Middle frontal gyrus (tissue), 1 donor: ENCODE results near the gene TFEB.

Experiments
- DNase-seq: peaks from one replicate; pipeline ENCODE4 v3.0.0-alpha.2; 2015; ENCODE audit warnings: low spot score; ENCODE audit errors: extremely low spot score

TFEB gene

DNA sequence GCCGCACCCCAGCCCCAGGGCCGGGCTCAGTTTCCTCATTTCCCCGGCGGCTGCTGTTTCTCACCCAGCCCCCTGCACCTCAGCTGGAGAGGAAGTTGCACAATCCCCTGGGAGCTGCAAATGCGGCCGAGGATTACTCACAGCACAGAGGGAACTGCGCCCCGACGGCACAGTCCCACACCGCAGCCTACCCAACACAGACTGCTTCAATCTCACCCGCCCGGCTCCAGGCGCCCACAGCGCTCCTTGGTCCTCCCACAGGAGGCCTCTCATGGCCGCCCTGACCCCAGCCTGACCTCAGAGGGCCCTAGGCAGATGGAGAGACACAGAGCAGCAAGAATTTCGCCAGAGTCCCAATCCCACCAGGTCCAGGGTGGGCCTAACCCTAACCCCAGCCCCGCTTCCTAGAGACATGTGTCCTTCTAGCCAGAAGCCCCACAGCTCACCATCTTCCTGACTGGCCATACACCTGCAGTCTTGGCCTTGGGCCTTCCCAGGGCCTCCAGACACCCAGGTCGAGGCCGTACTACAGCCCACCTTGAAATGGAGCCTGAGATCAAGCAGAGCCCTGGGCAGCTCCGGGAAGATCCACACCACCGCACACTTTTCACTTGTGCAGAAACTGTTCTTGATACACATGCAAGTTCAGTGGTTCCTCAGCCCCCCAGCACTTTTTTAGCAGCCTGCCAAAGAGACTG, 11.7 kb downstream of the TFEB start:
- no peak for DNase-seq

DNA sequence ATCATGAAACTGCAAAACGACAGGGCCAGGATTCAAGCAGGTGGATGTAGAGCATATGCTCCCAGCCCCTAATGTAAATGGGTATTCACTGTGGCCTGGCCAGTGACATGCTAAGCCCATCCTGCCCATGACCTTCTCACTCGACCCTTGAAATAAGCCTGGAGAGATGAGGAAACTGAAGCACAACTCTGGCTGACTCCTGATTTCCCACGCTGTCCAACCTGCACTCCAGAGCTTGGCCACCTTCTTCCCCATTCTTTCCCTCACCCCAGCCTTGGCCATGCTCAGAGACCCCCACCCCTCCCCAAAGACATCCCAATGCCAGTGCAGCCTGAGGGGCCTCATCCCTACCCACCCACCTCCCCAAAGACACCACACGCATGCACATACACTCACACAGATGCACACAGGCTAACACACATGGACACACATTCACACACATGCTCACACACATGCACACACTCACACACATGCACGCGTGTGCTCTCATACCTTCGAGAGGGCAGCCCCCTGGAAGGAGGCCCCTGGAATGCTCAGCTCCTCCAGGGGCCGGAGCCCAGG, 12.4 kb downstream of the TFEB start:
- DNase-seq: no peak

DNA sequence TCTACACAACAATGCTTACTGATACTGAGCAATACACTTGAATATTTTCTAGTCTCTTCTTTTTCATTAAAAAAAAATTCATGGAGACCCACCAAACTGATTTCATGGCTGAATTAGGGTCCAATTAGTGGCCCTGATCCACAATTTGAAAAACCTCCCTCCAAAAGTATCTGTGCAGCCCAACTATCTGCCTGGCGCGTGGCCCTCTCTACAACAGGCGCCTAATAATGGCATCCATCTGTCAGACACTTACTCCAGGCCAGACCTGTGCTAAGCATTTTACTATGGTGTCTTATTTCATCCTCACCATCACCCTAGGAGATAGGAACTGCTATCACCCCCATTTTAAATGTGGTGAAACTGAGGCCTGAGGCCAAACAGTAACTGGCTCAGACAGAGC, 14.0 kb downstream of the TFEB start:
- DNase-seq: no peak

DNA sequence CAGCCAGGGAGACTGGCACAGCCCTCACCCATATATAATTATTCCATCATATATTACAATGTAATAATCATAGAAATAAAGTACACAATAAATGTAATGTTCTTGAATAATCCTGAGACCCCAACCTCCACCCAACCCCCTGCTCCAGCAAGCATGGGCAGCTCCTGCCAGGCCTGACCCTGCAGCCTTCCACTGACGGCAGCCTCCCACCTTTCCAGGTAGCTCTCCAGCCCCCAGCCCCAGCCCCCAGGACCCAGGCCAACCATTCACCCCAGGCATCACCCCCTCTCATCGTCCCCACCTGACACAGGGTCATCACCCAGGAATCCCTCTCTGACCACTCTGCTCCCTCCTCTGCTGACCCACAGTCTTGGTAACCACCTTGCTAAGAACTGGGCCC, 14.6 kb downstream of the TFEB start:
- DNase-seq: no peak

DNA sequence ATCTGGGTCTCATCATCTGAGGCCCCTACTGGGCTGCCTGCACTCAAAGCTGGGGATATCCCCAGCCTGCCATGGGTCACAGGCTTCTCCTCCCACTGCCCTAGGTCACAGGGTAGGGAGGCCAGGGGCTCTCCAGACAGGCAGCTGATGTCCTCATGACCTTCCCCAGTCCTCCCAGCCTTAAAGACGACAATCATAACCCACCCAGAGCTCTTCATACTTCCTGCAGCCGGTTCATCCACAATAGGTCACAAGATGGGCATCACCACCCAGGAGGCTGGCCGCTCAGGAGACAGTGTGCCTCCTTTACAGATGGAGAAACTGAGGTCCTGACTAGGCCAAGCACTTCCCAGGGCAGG, 15.2 kb downstream of the TFEB start:
- DNase-seq: no peak

DNA sequence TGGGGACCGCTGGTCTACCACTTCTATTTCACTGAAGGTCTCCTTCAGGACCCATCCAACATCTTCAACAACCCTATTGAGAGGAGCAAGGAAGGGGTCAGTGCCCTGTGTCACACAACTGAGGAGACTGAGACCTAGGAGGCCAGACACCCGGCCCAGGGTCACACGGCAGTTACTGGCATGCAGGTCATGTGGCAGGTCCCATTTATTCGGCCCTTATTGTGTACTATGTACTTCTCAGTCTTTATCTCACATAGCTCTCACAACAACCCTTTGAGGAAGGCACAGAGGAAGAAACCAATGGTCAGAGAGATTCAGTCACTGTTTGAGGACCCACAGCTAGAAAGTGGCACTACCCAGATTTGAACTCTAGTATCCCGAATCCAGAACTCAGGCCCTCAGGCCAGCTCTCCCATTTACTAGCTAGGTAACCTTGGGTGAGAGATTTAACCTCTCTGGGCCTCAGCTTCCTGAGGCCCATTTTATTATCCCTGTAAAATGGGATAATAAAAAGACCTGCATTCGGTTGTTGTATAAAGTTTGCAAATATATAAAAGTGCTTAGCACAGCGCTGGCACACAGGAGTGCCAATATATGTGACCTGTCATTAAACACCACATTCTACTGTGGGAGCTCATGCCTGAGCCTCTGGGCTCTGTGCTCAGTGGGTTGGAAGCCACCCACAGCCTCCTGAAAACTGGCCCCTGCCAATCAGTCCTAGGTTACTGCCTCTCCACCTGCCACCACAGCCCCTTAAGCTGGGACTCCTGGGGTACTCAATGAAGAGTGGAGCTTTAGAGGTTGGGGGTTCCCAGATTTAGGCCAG, 15.8 kb downstream of the TFEB start:
- DNase-seq: no peak

DNA sequence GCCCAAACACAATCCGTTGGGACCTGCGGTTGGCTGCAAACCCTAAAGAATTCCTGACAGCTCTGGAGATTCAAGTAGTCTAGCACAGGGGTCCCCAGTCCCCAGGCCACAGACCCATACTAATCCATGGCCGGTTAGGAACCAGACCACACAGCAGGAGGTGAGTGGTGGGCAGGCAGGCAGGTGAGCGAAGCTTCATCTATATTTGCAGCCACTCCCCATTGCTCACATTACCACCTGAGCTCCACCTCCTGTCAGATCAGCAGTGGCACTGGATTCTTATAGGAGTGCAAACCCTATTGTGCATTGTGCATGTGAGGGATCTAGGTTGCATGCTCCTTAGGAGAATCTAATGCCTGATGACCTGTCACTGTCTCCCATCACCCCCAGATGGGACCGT, 16.6 kb downstream of the TFEB start:
- no peak for DNase-seq

DNA sequence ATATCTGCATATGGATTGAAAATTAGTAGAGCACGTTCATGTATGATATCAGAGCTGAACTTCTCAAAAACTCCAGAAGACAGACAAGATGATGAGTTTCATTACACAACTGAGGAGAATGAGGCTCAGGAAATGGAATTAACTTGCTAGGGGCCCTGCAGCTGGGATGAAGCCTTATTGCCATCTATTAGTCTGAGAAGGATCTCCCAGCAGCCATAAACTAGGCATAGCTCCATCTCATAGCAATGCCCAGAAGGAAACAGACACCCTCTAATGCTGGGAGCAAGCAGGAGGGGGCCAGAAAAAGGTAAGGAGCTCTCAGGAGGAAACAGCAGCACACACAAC, 18.0 kb downstream of the TFEB start:
- no peak for DNase-seq

DNA sequence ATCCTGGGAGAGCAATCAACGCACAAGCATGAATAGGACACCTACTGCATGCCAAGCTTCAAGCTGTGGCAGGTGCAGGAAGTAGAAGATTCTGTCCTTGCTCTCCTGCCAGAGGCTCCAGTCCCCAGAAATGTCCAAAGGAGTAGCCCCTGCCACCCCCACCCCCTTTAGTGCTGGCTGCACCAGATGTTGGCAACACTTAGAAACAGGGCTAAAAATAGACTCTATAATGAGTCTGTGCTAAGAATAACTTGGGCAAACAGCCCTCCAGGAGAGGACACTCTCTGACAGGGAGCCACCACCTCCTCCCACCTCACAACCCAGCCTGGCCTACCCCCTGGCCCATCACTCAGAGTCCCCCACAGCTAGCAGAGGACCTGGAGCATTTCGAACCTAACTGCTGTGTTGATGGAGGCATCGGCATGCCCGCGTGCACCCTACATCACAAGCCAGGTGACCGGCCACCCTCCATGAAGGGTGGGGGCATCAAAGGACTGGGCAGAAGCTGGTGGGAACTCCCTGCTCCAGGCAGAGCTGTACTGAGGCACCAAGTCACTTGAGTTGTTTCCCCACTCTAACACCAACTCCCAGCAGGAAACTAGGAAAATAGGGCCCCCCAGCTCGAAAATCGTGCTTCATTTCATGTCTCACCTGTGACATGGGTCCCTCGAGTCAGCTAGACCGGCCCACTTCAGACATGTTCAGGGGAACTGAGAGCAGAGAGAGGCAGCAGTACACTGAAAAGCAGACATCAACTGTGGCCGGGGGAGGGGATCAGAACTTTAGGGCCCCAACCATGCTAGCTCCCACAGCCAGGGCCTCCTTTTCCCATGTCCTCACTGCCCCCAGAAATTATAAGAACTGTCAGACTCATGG, 18.7 kb downstream of the TFEB start:
- no peak for DNase-seq

DNA sequence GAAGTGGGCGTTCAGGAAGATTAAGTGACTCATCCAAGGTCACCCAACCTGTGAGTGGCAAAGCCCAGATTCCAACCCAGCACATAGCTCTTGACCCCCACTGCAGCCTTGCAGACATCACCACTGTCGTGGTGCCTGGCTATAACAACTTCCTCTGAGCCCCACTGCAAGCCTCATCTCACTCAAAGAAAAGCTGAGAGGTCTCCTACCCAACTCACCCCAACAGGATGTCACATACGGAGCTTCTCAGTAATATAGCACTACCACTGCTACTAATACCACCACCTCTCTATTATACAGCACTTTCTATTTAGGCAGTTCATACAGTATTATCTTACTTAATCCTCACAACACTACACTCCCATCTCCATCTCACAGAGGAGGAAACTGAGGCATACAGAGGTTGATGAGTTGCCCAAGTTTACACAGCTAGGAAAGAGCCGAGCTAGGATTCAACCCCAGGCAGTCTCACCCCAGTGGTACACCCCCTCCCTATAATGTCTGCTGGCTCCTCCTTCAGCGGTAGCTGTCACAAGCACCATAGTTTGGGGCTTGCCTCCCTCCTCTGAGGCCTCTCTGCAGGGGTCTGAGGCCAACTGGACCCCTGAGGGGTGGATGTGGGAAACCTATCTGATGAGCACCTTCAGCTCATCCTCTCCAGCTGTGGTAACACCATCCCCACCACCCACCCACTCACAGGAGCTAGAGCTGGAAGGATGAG, 19.5 kb downstream of the TFEB start:
- no peak for DNase-seq

DNA sequence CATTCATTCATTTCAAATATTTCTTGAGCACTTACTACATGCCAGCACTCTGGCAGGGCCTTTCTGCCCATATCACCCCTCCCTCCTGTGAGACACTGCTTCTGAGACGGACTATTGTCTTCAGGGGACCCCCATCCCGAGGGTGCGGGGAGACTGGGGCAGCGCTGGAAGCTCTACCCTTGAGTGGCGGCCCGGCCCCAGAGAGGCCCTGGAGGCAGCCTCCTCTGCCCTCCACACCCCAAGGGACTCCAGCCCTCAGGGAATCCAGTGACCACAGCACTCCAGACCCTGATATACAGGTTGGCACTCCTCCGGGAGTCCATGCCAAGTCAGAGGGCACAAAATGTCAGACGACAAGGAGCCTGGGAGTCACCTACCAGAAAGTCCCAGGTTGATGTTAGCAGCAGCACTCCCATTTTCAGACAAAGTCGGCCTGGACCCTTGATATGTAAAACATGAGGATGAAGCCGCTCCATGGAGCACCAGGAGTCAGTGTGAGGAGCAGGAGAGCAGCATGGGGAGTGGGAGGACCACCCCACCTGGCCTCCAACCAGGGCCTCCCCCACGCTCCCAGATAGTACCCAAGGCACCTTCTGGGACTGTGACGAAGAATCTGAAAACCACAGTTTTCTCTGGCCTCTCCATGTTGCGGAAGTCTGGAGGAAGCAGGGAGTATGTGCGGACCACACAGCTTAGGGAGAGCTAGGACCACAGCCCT, 20.7 kb downstream of the TFEB start:
- DNase-seq: no peak

DNA sequence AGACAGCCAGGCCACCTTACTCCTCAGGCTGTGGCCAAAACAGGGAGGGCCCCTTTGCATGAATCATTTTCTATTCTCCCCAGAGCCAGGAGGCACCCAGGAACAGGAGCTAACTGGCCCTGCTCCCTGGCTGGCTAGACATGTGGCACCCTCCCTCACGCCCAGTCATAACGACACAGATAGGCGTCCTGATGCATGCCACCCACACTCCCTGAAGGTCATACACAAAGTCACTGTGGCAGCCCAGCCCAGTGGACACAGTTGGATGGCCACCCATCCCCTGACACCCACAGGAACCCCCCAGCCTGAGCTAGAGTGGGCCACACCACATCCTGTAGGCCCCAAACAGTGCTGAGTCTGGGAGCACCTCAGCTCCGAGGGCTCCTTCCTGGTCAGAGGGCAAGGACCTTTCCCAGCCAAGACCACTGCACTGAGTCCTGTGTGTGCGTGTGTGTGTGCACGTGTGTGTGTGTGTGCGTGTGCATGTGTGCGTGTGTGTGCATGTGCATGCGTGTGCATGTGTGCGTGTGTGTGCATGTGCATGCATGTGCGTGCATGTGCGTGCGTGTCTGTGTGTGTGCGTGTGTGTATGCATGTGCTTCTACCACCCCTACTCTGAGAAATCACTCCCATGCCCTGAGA, 21.6 kb downstream of the TFEB start:
- DNase-seq: no peak

DNA sequence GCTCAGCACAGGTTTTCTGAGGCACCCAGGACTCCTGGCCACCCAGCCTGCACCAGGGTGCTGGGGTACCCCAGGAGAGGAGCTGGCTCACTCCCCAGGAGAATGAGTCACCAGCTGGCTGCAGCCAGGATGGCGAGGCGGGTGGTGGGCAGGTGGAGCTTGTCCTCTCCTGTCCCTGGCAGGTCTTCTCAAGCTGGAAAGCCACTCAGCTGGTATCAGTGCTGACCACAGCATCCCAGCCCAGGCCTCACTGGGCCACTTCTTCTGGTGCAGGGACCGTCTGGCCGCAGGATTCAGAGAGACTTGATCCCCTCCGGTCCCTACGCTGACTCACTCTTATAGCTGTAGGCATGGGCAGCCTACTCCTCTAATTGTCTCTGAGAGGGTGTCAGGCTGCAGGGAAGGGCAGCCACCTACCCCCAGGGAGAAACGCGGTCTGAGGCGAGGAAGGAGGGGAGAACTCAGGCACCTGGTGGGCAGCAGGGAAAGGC, 22.2 kb downstream of the TFEB start:
- DNase-seq: peak; percentile 52

DNA sequence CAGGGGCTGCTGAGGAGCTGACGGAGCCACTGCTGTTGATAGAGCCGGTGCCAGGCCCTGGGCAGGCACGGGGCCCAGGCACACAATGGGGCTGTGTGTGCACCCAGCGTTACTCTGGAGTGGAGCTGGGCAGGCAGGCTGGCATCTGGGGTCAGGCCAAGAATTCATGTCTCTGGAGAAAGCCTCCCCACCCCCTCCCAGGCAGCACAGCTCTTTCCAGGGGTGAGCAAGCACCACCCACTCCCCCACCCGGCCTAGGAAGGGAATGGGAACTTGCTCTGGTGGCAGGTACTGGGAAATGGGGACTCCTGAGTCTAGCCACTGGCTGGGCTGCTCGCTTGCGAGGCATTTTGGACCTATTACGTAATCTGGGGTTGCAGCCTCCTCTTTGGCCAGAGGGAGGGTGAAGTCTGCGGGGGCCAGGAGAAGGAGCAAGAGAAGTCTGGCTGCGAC, 22.7 kb downstream of the TFEB start:
- DNase-seq: peak; percentile 80

DNA sequence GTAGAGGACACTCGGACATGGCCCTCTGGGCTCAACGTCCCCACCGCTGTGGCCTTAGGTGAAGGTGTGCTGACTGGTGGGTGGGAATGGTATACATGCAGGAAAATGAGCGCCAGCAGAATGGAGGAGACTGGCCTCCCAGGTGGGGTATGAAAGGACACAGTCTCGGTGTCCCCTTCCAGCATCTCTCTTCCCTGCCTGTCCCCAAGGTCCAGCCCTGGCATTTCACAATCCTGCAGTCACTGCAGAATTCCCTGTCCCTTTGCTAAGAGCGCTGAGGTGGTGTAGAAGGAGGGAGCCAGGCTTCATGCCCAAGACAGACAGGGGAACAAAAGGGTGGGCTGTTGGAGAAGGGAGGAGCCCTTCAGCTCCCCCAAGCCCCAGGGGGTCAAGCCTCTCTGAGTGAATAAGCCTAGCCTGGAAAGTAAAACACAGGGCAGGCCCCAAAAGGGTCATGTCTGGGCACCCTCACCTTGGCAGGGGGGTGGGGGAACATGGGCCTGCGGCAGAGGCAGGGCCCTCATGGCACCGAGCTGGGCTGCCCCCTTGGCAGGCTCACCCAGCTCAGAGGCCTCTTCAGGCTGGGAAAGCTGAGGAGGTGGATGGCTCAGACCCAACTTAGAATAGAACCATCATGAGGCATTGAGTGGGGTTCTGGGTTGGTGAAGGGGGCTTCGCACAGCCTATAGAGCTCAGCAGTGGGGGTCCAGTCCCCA, 23.9 kb downstream of the TFEB start:
- no peak for DNase-seq

DNA sequence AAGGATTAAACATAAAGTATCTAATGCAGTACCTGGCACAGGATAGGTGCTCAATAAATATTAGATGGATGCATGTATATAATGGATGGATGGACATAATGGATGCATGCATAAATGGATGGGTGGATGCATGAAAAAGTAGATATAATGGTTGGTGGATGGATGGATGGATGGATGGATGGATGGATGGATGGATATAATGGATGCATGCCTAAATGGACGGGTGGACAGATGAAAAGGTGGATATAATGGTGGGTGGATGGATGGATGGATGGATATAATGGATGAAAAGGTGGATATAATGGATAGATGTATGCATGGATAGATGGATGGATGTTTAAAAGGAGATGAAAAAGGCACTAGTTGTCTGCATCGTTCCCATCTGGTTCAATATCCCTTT, 26.0 kb downstream of the TFEB start:
- no peak for DNase-seq

DNA sequence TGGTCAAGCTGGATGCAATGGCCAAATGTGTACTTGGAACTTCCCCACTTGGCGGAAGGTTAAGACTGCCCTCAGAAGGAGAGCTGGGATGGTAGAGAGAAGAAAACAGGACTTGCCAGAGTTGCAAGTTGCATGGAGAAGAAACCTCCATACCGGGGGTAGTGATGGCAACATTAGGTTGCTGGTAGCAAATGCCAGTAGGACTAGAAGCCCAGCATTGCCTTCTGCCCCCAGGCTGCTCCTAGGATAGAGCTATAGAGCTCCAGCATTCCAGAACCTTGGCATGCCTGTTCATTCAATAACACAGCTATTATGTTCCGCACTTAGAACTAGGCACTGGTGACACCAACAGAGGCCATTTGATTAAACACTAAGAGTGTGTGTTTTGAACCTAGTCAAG, 26.6 kb downstream of the TFEB start:
- no peak for DNase-seq

DNA sequence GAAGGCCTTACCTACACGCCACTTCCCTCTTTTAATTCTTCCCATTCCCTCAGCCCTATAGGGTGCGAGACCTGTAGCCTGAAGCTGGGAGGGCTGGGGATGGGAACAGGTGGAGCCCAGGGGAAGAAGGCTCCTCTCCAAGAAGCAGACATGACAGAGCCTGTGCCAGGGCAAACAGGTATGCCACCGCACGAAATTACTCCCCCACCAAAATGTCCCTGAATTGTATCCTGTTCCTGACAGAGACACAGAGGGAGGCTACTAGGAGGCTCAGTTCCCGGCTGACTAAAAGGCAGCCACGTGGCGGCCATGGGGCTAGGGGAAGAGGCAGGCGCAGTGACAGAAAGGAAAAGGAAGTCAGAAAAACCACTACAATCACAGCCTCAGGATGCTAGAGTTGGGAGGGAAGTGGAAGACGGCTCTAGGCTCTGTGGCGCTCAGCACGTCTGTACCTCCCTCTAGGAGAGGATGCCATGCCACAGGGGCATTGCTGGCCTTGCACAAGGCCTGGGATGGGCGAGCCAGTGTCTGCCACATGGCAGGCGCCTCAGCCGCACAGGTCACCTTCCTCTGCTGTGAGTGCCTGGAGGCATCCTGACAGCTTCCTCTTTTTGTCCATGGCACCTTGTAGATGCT, 27.7 kb downstream of the TFEB start:
- DNase-seq: no peak
